ENCODE data around the gene SMC2. TPM values are rescaled to one million over a fixed set of nuclear protein-coding genes. Genes with fewer than 3 reads are reported as not detected.

Gene SMC2
- total and polyA plus RNA-seq, 9 of the 15 experiments (the other 6 are each of a cell fraction or from before 2014, with no cell fraction given): 18.0 to 54.0 (median 32.9) TPM

DNA sequence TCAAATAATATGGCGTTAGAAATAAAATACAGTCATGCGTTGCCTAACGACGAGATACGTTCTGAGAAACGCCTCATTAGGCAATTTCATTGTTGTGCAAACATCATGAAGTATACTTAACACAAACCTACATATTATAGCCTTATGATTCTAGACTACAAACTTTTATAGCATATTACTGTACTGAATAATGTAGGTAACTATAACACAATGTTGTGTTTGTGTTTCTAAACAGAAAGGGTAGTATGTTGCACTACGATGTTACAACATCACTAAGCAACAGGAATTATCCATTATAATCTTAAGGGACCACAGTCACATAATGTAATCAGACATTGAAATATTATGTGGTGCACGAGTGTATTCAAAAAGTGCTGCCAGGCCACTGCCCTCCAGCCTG, 3.0 kb upstream of the SMC2 start:
- FAIRE-seq (no peak), DNase-seq (ENCODE audit: extremely low read depth in 1 of 4, low spot score in 3 of 4) (no peak), ATAC-seq (no peak)
- no peak overlapping the region for H3K4me2 ChIP-seq (ENCODE audit: insufficient read depth, low read length)
- 80% methylated on average over 8 of the region's 8 CpGs for WGBS (ENCODE audit: insufficient coverage, low coverage, missing lambda C conversion rate)
- no peak overlapping the region for H3K9ac ChIP-seq (ENCODE audit: insufficient read depth in 1 of 2, low read depth in 2 of 2, low read length in 2 of 2)
- CTCF ChIA-PET (ENCODE audit: low intra/inter-chr PET ratio): no interaction called here
- H3K9me1 ChIP-seq (ENCODE audit: control insufficient read depth, insufficient read depth, low read length): no peaks in the 10 kb centered on the region
- H3K4me1 ChIP-seq (replicated peaks in 1 of 2; ENCODE audit: control insufficient read depth in 2 of 2, insufficient read depth in 2 of 2, low read length in 2 of 2): peaks cover 0 to 16% of the 10 kb centered on the region in 2 experiments; a peak in 3 of 5 replicates
- H3K27ac ChIP-seq (ENCODE audit: extremely low read depth, low read depth, low read length): no peak overlapping the region
- POLR2A ChIA-PET: no interaction called here
- no peak overlapping the region for H2AFZ ChIP-seq (ENCODE audit: low read depth, low read length)
- no peak overlapping the region for H3K4me3 ChIP-seq
- intact Hi-C loops (cut with micrococcal nuclease): loop anchor here (5.0 to 10.0 kb wide), 3 partner anchors 656 to 904 kb away; partner anchors contain the start of gene NIPSNAP3A
- TF ChIP-seq MEF2A (IDR thresholded peaks at IDR 0.05; ENCODE audit: control insufficient read depth, low read depth, low read length) (no peak), TRIM24 (IDR thresholded peaks at IDR 0.05) (no peak), PYGO2 (tag; IDR thresholded peaks at IDR 0.05) (no peak), ILF3 (IDR thresholded peaks at IDR 0.05; ENCODE audit: borderline replicate concordance) (no peak), SLC30A9 (CRISPR knock-in tag; IDR thresholded peaks at IDR 0.05) (no peak), SNRNP70 (optimal IDR thresholded peaks at IDR 0.05; ENCODE audit: low read depth, low read length) (no peak)
- TF ChIP-seq, protein P1, sequence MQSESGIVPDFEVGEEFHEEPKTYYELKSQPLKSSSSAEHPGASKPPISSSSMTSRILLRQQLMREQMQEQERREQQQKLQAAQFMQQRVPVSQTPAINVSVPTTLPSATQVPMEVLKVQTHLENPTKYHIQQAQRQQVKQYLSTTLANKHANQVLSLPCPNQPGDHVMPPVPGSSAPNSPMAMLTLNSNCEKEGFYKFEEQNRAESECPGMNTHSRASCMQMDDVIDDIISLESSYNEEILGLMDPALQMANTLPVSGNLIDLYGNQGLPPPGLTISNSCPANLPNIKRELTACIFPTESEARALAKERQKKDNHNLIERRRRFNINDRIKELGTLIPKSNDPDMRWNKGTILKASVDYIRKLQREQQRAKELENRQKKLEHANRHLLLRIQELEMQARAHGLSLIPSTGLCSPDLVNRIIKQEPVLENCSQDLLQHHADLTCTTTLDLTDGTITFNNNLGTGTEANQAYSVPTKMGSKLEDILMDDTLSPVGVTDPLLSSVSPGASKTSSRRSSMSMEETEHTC (IDR thresholded peaks at IDR 0.05): no peak
- TF ChIP-seq, protein P2, sequence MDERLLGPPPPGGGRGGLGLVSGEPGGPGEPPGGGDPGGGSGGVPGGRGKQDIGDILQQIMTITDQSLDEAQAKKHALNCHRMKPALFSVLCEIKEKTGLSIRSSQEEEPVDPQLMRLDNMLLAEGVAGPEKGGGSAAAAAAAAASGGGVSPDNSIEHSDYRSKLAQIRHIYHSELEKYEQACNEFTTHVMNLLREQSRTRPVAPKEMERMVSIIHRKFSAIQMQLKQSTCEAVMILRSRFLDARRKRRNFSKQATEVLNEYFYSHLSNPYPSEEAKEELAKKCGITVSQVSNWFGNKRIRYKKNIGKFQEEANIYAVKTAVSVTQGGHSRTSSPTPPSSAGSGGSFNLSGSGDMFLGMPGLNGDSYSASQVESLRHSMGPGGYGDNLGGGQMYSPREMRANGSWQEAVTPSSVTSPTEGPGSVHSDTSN (CRISPR knock-in tag; IDR thresholded peaks at IDR 0.05; ENCODE audit: low read depth): no peak
- TF ChIP-seq, protein P2 (tag; conservative IDR thresholded peaks at IDR 0.05; ENCODE audit: low read depth): no peak
- H3K79me2 ChIP-seq (ENCODE audit: control insufficient read depth, insufficient read depth, low read length): peaks cover 33% of the 10 kb centered on the region
- no peaks in the 10 kb centered on the region for H3K27me3 ChIP-seq (ENCODE audit: control insufficient read depth in 2 of 2, insufficient read depth in 2 of 2, low read length in 2 of 2)
- H3K36me3 ChIP-seq (ENCODE audit: control insufficient read depth, insufficient read depth, low read length): no peaks in the 10 kb centered on the region; the same call in 2 of the 3 replicates
- in situ Hi-C loops (cut with MboI): no loop called here
- H4K20me1 ChIP-seq (replicated peaks; ENCODE audit: control insufficient read depth, insufficient read depth, low read length): no peaks in the 10 kb centered on the region
- BruUV-seq (replicated peaks): no TSS peak
- H3K9me3 ChIP-seq (replicated peaks; ENCODE audit: control insufficient read depth, insufficient read depth, low read depth, low read length): no peaks in the 10 kb centered on the region
